ENCODE measurements around the gene CHURC1. TPM values are rescaled to one million over a fixed set of nuclear protein-coding genes. Genes with fewer than 3 reads are reported as not detected.

The CHURC1 gene
- total RNA-seq, 2 donors from 2014 or later = 115 to 128 TPM

DNA sequence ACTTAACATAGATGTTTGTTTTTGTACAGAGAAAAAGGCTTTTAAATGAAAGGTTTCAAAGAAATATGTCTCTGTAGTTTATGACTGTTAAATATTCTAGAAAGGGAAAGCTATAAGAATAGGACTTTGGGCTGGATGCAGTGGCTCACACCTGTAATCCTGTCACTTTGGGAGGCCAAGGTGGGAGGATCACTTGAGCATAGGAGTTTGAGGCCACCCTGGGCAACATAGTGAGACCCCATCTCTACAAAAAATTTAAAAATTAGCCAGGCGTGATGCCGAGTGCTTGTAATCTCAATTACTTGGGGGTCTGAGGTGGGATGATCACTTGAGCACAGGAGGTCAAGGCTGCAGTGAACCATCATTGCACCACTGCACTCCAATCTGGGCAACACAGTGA lies 16.9 kb downstream of the CHURC1 start:
- no peak for DNase-seq (ENCODE audit: low spot score)
- peaks cover 1% of the 10 kb centered on the region for H3K36me3 ChIP-seq
- no peak for ATAC-seq (ENCODE audit: insufficient number of reproducible peaks, low FRiP score, low read depth)
- no peak for TF ChIP-seq CTCF (IDR thresholded peaks at IDR 0.05)
- H3K9me3 ChIP-seq = no peaks in the 10 kb centered on the region
- peaks cover 39 to 70% of the 10 kb centered on the region in 2 donors for H3K4me1 ChIP-seq (ENCODE audit: control insufficient read depth in 1 of 2, low read depth in 2 of 2)
- H3K27ac ChIP-seq = peak overlapping the region; percentile 66
- no peaks in the 10 kb centered on the region for H3K27me3 ChIP-seq (replicated peaks; ENCODE audit: insufficient read depth)
- no peak overlapping the region for H3K4me3 ChIP-seq

DNA sequence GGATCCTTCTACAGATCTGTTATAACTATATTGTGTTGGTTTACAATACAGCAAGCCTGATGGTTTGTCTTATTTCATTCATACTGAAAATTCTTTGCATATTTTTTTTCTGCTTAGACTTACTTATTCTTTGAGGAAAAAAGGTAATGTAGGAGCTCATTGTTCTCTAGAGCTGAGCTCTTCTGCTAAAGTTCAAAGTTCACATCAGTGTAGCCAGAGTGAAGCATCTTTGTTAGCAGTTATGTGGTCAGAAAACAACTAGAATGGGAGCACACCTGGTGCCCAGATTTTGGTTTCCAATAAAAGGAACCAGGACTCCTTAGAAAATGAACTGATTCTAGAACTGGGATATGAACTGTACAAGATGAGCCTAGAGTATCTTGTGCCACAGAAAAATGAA lies 18.0 kb downstream of the CHURC1 start:
- no peak for TF ChIP-seq CTCF (IDR thresholded peaks at IDR 0.05)
- Histone ChIP-seq H3K27me3 (replicated peaks; ENCODE audit: insufficient read depth) (no peaks in the 10 kb centered on the region), H3K4me3 (no peak overlapping the region), H3K9me3 (no peaks in the 10 kb centered on the region), H3K4me1 (ENCODE audit: control insufficient read depth in 1 of 2, low read depth in 2 of 2) (peaks cover 42 to 77% of the 10 kb centered on the region in 2 donors), H3K27ac (peak overlapping the region in 1 of 2 donors; percentile 66), H3K36me3 (no peaks in the 10 kb centered on the region)
- DNase-seq (ENCODE audit: low spot score) (no peak), ATAC-seq (ENCODE audit: insufficient number of reproducible peaks, low FRiP score, low read depth) (no peak)

- Histone ChIP-seq H3K4me3 (no peak overlapping the region), H3K36me3 (no peaks in the 10 kb centered on the region), H3K9me3 (no peaks in the 10 kb centered on the region), H3K27ac (peak overlapping the region in 1 of 2 donors; percentile 15), H3K27me3 (replicated peaks; ENCODE audit: insufficient read depth) (no peaks in the 10 kb centered on the region), H3K4me1 (ENCODE audit: control insufficient read depth in 1 of 2, low read depth in 2 of 2) (peaks cover 39 to 68% of the 10 kb centered on the region in 2 donors)
- ATAC-seq (ENCODE audit: insufficient number of reproducible peaks, low FRiP score, low read depth) (no peak), DNase-seq (ENCODE audit: low spot score) (no peak)
- no peak for TF ChIP-seq CTCF (IDR thresholded peaks at IDR 0.05)
Observed at GRCh38 chr14:64934338-64934929, 20.2 kb downstream of the CHURC1 start.

DNA sequence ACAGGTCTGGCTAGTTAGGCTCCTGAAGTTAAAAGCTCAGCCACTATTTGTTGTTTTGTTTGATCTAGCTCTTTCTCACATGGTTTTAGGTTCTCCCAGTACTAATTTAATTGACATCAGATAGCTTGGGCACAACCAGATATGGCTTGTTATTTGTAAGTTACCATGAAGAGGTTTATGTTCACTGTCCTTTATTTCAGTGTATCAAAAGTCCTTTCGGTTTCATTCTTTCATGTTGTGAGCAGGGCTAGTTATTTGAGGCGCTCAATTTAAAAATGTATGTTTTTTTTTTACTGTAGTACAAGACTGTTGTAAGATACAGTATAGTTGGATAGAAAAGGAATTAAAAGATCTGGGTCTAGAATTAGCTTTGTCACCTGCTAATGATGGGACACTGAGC lies 21.3 kb downstream of the CHURC1 start:
- H3K4me3 ChIP-seq = no peak overlapping the region
- peak overlapping the region in 1 of 2 donors; percentile 17 for H3K27ac ChIP-seq
- ATAC-seq (ENCODE audit: insufficient number of reproducible peaks, low FRiP score, low read depth) (no peak), DNase-seq (ENCODE audit: low spot score) (no peak)
- TF ChIP-seq CTCF (IDR thresholded peaks at IDR 0.05) = no peak
- peaks cover 29 to 57% of the 10 kb centered on the region in 2 donors for H3K4me1 ChIP-seq (ENCODE audit: control insufficient read depth in 1 of 2, low read depth in 2 of 2)
- H3K36me3 ChIP-seq = peaks cover 4% of the 10 kb centered on the region
- H3K9me3 ChIP-seq = no peaks in the 10 kb centered on the region
- no peaks in the 10 kb centered on the region for H3K27me3 ChIP-seq (replicated peaks; ENCODE audit: insufficient read depth)

- Histone ChIP-seq H3K4me1 (ENCODE audit: control insufficient read depth in 1 of 2, low read depth in 2 of 2) (peaks cover 14 to 40% of the 10 kb centered on the region in 2 donors), H3K36me3 (peaks cover 7% of the 10 kb centered on the region), H3K27ac (no peak overlapping the region), H3K27me3 (replicated peaks; ENCODE audit: insufficient read depth) (no peaks in the 10 kb centered on the region), H3K9me3 (no peaks in the 10 kb centered on the region), H3K4me3 (no peak overlapping the region)
- DNase-seq (ENCODE audit: low spot score) (no peak), ATAC-seq (ENCODE audit: insufficient number of reproducible peaks, low FRiP score, low read depth) (no peak)
- TF ChIP-seq CTCF (IDR thresholded peaks at IDR 0.05) = no peak
Observed at GRCh38 chr14:64937171-64937820, 23.0 kb downstream of the CHURC1 start.
